Renal pelvis (tissue), 4 donors: ENCODE results near the gene MAGI2. TPM values are rescaled to one million over a fixed set of nuclear protein-coding genes. Genes with fewer than 3 reads are reported as not detected.

Experiments
- DNase-seq: peaks from one replicate; pipeline ENCODE4 v3.0.0-alpha.2; 2013
- polyA plus RNA-seq, 3 donors: library from polyadenylated mRNA; unstranded; fragments of 120-200 nt; gene quantifications; one replicate each; pipeline ENCODE4 v1.2.1, GENCODE V29; 2013; ENCODE audit not compliant: insufficient read length in 3 of 3

Gene MAGI2
- polyA plus RNA-seq, 3 donors = 33.9 to 41.0 (median 34.3) TPM

- no peak for DNase-seq
Measured at GRCh38 chr7:79272938-79273337, 180.5 kb downstream of the MAGI2 start.

- DNase-seq = peak; percentile 20
Measured at GRCh38 chr7:79272066-79272669, 181.3 kb downstream of the MAGI2 start.

- no peak for DNase-seq
Measured at GRCh38 chr7:79268730-79269129, 184.7 kb downstream of the MAGI2 start.

GRCh38 chr7:79258826-79259225 is 194.6 kb downstream of the MAGI2 start:
- DNase-seq = no peak

GRCh38 chr7:79257959-79258358 is 195.5 kb downstream of the MAGI2 start:
- DNase-seq = no peak

GRCh38 chr7:79245623-79246249 is 207.7 kb downstream of the MAGI2 start:
- DNase-seq = no peak

GRCh38 chr7:79244482-79244881 is 209.0 kb downstream of the MAGI2 start:
- no peak for DNase-seq

- DNase-seq = no peak
Measured at GRCh38 chr7:79241288-79242060, 212.0 kb downstream of the MAGI2 start.

- no peak for DNase-seq
Measured at GRCh38 chr7:79240413-79240812, 213.1 kb downstream of the MAGI2 start.

- no peak for DNase-seq
Measured at GRCh38 chr7:79236352-79237028, 217.0 kb downstream of the MAGI2 start.

- DNase-seq = no peak
Measured at GRCh38 chr7:79227044-79227443, 226.4 kb downstream of the MAGI2 start.

GRCh38 chr7:79221211-79221610 is 232.3 kb downstream of the MAGI2 start:
- no peak for DNase-seq

GRCh38 chr7:79217976-79218626 is 235.4 kb downstream of the MAGI2 start:
- DNase-seq = no peak

GRCh38 chr7:79217468-79217867 is 236.0 kb downstream of the MAGI2 start:
- DNase-seq = no peak

GRCh38 chr7:79216236-79216635 is 237.2 kb downstream of the MAGI2 start:
- DNase-seq = no peak

GRCh38 chr7:79212334-79212733 is 241.1 kb downstream of the MAGI2 start:
- no peak for DNase-seq

- no peak for DNase-seq
Measured at GRCh38 chr7:79211724-79212123, 241.7 kb downstream of the MAGI2 start.

- no peak for DNase-seq
Measured at GRCh38 chr7:79199961-79200360, 253.5 kb downstream of the MAGI2 start.

GRCh38 chr7:79199266-79199665 is 254.2 kb downstream of the MAGI2 start:
- DNase-seq = no peak

GRCh38 chr7:79185605-79186004 is 267.9 kb downstream of the MAGI2 start:
- DNase-seq = no peak

- no peak for DNase-seq
Measured at GRCh38 chr7:79182283-79182682, 271.2 kb downstream of the MAGI2 start.

GRCh38 chr7:79180533-79180932 is 272.9 kb downstream of the MAGI2 start:
- no peak for DNase-seq
